ENCODE results near the gene CALML3. TPM values are rescaled to one million over a fixed set of nuclear protein-coding genes. Genes with fewer than 3 reads are reported as not detected.

The CALML3 gene
- total and polyA plus RNA-seq, 2 donors (not counting 3 experiments of a cell fraction or from before 2014, with no cell fraction given) = not detected

- no peak overlapping the region for H3K9ac ChIP-seq (replicated peaks; ENCODE audit: extremely low read depth, insufficient read depth, low read length)
- TF ChIP-seq GATA2 (IDR thresholded peaks at IDR 0.05; ENCODE audit: insufficient read depth, insufficient read length, low read depth, low read length) (no peak), FOS (IDR thresholded peaks at IDR 0.05; ENCODE audit: borderline replicate concordance, insufficient read depth, low read length) (no peak), JUN (IDR thresholded peaks at IDR 0.05; ENCODE audit: borderline replicate concordance, insufficient read depth, insufficient read length, low read depth) (no peak), EZH2 (IDR thresholded peaks at IDR 0.05; ENCODE audit: borderline replicate concordance, low read depth, low read length, severe bottlenecking) (no peak), POLR2A (IDR thresholded peaks at IDR 0.05; ENCODE audit: low read depth, low read length) (no peak), MAX (IDR thresholded peaks at IDR 0.05; ENCODE audit: insufficient read depth, insufficient read length) (no peak), POLR2AphosphoS5 (IDR thresholded peaks at IDR 0.05; ENCODE audit: insufficient read depth, low read depth, low read length) (no peak), MYC (IDR thresholded peaks at IDR 0.05; ENCODE audit: low read depth, low read length) (no peak), CTCF (IDR thresholded peaks at IDR 0.05; ENCODE audit: extremely low read depth in 1 of 2, insufficient read depth in 1 of 2, low read depth in 1 of 2, low read length in 2 of 2) (no peak)
- H3K4me2 ChIP-seq (ENCODE audit: insufficient read depth, low read length) = no peak overlapping the region
- H3K9me3 ChIP-seq (replicated peaks; ENCODE audit: control insufficient read depth, insufficient read depth, low read length) = no peaks in the 10 kb centered on the region
- intact Hi-C loops (cut with micrococcal nuclease) (no loop called here), dilution Hi-C loops (cut with MboI; ENCODE audit: extremely low pct_ligation_motif_present, low sequenced_read_pairs) (no loop called here)
- peaks cover 0 to 2% of the 10 kb centered on the region in 2 experiments for H3K27me3 ChIP-seq (ENCODE audit: control insufficient read depth in 2 of 2, insufficient read depth in 2 of 2, low read length in 2 of 2)
- H3K36me3 ChIP-seq (ENCODE audit: control insufficient read depth in 2 of 2, extremely low read depth in 1 of 2, insufficient read depth in 2 of 2, low read length in 2 of 2) = no peaks in the 10 kb centered on the region
- H2AFZ ChIP-seq (ENCODE audit: low read depth, low read length) = no peak overlapping the region
- ChIA-PET POLR2A (no interaction called here), CTCF (interaction anchor here (1.5 kb wide), 1 partner anchor 143 kb away, joined by 5 read pairs; no protein-coding TSS in a partner anchor)
- FAIRE-seq (no peak), DNase-seq (ENCODE audit: low read depth, low spot score) (no peak)
- no peak overlapping the region for H3K4me3 ChIP-seq (replicated peaks in 1 of 3; ENCODE audit: insufficient read depth in 1 of 3, low read depth in 1 of 3, low read length in 3 of 3)
- no peaks in the 10 kb centered on the region for H3K79me2 ChIP-seq (ENCODE audit: control insufficient read depth, insufficient read depth, low read length)
- BruUV-seq (replicated peaks) = no TSS peak
- H3K27ac ChIP-seq (ENCODE audit: insufficient read depth, low read depth, low read length) = no peak overlapping the region
- no peaks in the 10 kb centered on the region for H4K20me1 ChIP-seq (replicated peaks; ENCODE audit: control insufficient read depth, extremely low read depth, insufficient read depth, low read length)
- H3K9me1 ChIP-seq (replicated peaks; ENCODE audit: control insufficient read depth, extremely low read depth, insufficient read depth, low read length) = no peaks in the 10 kb centered on the region
- H3K4me1 ChIP-seq (ENCODE audit: control insufficient read depth, extremely low read depth, insufficient read depth, low read length) = no peaks in the 10 kb centered on the region
Observed at GRCh38 chr10:5479481-5480161, 45.1 kb upstream of the CALML3 start.
